ACC112 (cell line): ENCODE data around the gene CXADR.

Source experiments
- H2AFZ ChIP-seq: fragments of 200-600 bp; sonication (generic); one replicate; pipeline ENCODE4 v1.6.0; 2017; ENCODE audit warnings: antibody characterized with exemption, low read length; ENCODE audit not compliant: unreplicated experiment
- H3K27ac ChIP-seq: fragments of 200-600 bp; sonication (generic); 2 replicates; pipeline ENCODE4 v1.5.1; 2014; ENCODE audit warnings: low read depth, mild to moderate bottlenecking, antibody characterized with exemption, low read length, moderate library complexity
- H3K27me3 ChIP-seq: fragments of 200-600 bp; sonication (generic); 2 replicates; pipeline ENCODE4 v1.6.1; 2014; ENCODE audit warnings: mild to moderate bottlenecking, antibody characterized with exemption, low read length, moderate library complexity, mixed read lengths; ENCODE audit not compliant: insufficient read depth
- H3K36me3 ChIP-seq: fragments of 200-600 bp; sonication (generic); 2 replicates; pipeline ENCODE4 v1.6.1; 2016; ENCODE audit warnings: mild to moderate bottlenecking, antibody characterized with exemption, low read length, moderate library complexity, mixed read lengths; ENCODE audit not compliant: insufficient read depth
- H3K4me1 ChIP-seq: fragments of 200-600 bp; sonication (generic); one replicate; pipeline ENCODE4 v1.6.1; 2016; ENCODE audit warnings: low read length, mixed read lengths; ENCODE audit not compliant: insufficient read depth, unreplicated experiment, control insufficient read depth
- H3K4me3 ChIP-seq: fragments of 200-600 bp; sonication (generic); 2 replicates; pipeline ENCODE4 v1.5.1; 2014; ENCODE audit warnings: mild to moderate bottlenecking, low read depth, low read length
- H3K79me2 ChIP-seq: fragments of 200-600 bp; sonication (generic); one replicate; pipeline ENCODE4 v1.6.0; 2016; ENCODE audit warnings: low read length; ENCODE audit not compliant: control insufficient read depth, unreplicated experiment, insufficient read depth

The CXADR gene

DNA sequence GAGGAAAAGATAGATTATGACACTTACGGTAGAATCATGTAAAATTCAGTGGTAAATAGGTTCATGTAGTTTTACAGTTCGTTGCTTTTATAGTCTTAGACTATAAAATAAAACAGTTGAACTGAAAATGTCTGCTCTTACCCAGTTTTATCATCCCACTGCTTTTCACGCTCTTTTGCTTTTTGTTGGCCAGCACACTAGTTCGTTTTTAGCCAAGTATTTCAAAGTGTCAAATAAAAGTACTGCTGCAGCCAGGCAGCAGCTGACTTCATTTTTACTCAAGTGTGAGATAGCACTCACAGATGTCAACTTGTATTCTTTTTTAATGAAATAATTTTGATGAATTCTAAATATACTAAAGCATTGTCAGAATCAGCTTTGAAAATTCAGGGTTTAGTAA, 118.4 kb downstream of the CXADR start:
- H3K79me2 ChIP-seq, result no peaks in the 10 kb centered on the region
- H3K27ac ChIP-seq, result no peak overlapping the region
- H3K27me3 ChIP-seq, result peaks cover 32% of the 10 kb centered on the region
- H3K36me3 ChIP-seq, result no peaks in the 10 kb centered on the region
- H3K4me1 ChIP-seq, result no peaks in the 10 kb centered on the region
- no peak overlapping the region for H2AFZ ChIP-seq
- H3K4me3 ChIP-seq, result no peak overlapping the region

DNA sequence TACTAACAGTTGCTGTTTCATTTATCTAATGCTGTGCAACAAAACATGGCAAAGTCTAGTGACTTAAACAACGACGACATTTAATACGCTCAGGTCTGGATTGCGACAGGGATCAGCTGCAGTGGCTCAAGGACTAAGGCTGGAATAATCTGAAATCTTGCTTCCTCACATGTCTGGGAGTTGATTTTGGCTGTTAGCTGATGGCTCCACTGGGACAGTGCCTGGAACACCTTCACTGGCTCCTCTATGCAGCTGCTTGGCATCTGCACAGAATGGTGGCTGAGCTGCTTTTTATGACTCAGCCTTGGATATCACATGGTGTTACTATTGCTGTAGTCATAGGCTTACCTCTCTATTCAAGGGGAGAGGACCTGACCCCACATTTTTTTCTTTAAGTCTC, 123.9 kb downstream of the CXADR start:
- H3K4me1 ChIP-seq, result no peaks in the 10 kb centered on the region
- H3K36me3 ChIP-seq, result no peaks in the 10 kb centered on the region
- no peak overlapping the region for H2AFZ ChIP-seq
- H3K4me3 ChIP-seq, result no peak overlapping the region
- no peaks in the 10 kb centered on the region for H3K79me2 ChIP-seq
- H3K27me3 ChIP-seq, result peaks cover 6% of the 10 kb centered on the region; the same call in 1 of the 2 replicates
- H3K27ac ChIP-seq, result no peak overlapping the region

DNA sequence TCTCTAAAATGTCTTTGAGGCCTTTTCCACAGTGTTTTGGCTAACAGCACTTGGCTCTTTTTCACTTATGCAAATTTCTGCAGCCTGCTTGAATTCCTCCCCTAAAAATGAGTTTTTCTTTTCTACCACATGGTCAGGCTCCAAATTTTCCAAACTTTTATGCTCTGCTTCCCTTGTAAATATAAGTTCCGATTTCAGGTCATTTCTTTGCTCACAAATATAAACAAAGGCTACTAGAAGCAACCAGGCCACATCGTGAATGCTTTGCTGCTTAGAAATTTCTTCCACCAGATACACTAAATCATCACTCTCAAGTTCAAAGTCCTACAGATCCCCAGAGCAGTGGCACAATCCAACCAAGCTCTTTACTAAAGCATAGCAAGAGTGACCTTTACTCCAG, 128.0 kb downstream of the CXADR start:
- Histone ChIP-seq H3K4me3 (no peak overlapping the region), H3K79me2 (no peaks in the 10 kb centered on the region), H3K4me1 (no peaks in the 10 kb centered on the region), H2AFZ (no peak overlapping the region), H3K27me3 (no peaks in the 10 kb centered on the region), H3K27ac (no peak overlapping the region), H3K36me3 (no peaks in the 10 kb centered on the region)
